ENCODE measurements around the gene MMP19.

DNA sequence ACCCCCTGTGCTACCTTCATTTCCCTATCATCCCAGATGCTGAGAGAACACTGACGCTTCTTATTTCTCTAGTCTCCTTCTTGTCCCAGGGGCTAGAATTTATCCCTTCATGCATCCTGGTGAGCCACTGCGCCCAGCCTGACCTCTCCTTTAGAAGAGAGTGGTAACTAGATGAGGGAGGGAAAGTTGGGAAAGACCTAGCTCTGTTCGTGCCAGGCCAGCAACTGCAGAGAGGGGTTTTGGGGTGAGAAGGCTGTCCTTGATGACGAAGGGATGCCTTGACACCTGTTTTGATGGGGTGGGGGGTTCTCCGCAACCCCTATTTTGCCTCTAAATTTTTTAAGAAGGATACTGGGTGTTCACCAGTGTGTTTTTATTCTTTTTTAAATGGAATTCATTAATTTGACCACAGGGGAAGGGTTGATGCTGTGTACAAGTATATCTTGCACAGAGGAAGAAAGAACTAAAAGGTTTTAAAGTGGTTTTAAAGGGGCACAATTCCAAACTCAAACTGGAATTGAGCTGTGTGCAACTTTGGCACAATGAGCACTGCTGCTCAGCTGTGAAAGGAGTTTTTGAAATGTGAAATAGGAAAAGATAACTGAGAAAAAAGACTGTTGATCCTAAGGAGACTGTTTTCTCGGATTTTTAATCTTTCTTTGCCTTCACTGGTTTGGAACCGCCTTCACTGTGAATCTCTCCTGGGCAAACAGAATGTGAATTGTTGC lies 7.0 kb upstream of the MMP19 start:
- TF ChIP-seq, protein P1, sequence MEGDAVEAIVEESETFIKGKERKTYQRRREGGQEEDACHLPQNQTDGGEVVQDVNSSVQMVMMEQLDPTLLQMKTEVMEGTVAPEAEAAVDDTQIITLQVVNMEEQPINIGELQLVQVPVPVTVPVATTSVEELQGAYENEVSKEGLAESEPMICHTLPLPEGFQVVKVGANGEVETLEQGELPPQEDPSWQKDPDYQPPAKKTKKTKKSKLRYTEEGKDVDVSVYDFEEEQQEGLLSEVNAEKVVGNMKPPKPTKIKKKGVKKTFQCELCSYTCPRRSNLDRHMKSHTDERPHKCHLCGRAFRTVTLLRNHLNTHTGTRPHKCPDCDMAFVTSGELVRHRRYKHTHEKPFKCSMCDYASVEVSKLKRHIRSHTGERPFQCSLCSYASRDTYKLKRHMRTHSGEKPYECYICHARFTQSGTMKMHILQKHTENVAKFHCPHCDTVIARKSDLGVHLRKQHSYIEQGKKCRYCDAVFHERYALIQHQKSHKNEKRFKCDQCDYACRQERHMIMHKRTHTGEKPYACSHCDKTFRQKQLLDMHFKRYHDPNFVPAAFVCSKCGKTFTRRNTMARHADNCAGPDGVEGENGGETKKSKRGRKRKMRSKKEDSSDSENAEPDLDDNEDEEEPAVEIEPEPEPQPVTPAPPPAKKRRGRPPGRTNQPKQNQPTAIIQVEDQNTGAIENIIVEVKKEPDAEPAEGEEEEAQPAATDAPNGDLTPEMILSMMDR (IDR thresholded peaks at IDR 0.05), result no peak
- TF ChIP-seq EZH2 (IDR thresholded peaks at IDR 0.05; ENCODE audit: borderline replicate concordance, insufficient read depth, low read depth, low read length, poor library complexity, severe bottlenecking), result no peak
